Stimulated activated CD8-positive, alpha-beta memory T cell treated with anti-CD3 and anti-CD28 coated beads, Interleukin-7, amount 100 ng/mL, for 48 hours (primary cell): ENCODE data around the gene BCAS4.

ENCODE experiments used
- DNase-seq, 2 donors: peaks; one replicate each; pipeline ENCODE4 v3.0.0-alpha.2; 2020; ENCODE audit warnings: low read depth in 1 of 2; ENCODE audit errors: extremely low read depth in 1 of 2

BCAS4 gene

DNA sequence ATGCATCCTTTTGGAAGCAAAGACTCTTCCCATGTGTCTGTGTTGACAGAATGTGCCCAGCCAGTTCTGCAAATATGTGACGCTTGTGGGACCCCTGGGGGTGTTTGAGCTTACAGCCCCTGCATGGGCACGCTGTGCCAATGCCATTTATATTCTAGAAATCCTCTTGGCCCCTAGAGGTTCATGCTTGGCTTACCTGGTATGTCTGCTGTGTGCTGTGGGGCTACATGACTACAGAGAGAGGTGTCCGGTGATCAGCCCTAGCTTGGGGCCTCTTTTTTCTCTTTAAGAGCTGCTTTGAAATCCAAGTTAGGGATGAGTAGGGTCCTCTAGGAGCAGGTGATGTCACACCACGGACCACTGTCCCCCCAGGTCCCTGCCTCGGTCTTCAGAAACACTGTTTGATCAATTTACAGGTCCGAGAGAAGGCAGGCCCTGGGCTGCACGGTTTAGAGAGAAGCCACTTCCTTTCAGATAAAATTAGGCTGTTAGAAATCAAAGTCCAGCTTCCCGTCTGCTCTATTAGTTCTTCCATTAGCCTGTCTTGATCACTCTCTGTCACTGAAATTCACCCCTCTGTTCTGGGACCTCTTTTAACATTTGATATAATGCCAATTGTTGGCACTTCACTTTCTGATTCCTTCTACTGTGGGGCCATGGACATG lies 26.5 kb downstream of the BCAS4 start:
- DNase-seq = no peak

DNA sequence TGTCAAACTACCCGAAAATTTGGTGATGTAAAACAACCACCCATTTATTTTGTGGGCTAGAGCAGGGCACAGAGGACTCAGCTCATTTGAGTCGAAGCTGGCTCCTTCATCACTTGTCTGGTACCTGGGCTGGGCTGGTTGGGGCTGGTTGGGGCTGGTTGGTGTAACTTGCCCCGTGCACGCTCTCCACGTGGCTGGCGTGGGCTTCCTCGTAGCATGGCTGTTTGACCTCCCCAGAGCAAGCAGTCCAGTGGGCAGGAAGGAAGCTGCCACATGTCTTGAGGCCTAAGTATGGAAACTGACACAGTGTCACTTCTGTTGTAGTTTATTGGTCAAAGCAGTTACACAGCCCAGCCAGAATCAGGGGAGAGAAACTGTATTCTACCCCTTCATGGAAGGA lies 27.1 kb downstream of the BCAS4 start:
- DNase-seq = no peak

DNA sequence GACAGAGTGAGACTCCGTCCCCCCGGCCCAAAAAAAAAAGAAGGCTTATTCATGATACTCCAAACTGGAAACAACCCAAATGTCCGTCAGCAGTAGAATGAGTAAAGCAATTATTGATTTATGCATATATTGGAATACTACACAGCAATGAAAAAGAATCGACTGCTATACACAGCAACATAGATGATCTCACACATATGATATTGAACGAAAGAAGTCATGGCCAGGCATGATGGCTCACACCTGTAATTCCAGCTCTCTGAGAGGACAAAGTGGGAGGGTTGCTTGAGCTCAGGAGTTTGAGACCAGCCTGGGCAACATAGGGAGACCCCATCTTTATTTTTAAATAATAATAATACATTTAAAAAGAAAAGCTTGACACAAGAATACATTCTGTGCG lies 28.5 kb downstream of the BCAS4 start:
- DNase-seq = no peak

DNA sequence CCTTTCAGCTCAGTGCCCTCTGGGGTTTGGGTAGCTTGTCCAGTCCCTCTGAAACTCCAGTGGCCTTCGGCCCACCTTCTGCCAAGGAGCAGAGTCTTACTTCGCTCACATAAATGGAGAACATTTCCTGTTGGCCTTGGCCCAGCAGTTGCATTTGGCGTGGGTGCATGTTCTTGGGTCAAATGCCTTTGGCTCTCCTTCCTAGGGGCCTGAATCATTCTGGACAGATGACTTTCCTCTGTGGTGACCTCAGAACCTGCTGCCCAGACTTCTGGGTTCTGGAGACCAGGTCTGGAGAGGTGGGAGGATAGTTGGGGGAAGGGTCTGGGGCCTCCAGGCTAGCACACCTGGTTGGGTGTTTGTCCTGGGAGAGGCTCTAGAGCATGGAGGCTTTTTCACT lies 29.3 kb downstream of the BCAS4 start:
- DNase-seq = no peak

DNA sequence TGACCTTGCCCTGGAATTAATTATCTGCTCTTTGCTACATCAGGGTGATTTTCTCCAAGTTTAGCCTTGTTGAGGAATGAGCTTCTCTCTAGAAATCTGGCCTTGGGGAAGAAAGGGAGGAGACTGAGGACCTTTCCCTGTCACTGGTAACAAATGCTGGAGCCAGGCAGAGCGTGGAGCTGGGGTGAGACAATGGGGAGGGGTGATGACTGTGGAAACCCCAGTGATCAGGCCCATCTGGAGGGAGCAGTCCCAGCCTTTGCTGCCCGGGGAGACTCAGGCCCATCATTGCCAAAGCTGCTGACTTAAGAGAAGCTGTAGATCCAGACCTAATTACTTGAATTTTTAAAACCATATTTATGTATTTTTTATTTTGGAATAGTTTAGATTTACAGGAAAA lies 31.3 kb downstream of the BCAS4 start:
- no peak for DNase-seq

DNA sequence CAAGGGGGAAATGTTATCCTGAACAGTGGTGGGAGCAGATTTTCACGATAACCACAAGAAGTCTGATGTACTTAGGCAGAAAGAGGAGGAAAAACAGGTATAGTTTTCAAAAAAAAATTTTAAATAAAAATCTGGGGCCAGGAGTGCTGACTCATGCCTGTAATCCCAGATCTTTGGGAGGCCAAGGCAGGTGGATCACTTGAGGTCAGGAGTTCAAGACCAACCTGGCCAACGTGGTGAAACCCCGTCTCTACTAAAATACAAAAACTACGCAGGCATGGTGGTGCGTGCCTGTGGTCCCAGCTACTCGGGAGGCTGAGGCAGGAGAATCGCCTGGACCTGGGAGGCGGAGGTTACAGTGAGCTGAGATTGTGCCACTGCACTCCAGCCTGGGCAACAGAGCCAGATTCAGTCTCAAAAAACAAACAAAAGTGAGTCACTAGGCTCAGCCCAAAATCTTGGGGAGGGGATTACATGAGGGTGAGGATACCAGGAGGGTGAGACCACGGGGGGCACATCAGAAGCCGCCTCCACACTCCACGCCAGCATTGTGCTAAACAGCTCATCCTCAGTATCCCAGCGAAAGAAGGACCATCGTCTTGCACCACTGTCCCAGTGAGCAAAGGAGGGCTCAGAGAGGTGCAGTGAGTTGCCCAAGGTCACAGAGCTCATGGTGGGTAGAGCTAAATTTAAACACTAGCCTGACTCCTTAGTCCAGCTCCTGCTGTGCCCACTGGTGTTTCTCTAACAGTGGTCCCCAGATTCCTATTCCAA lies 33.7 kb downstream of the BCAS4 start:
- DNase-seq = no peak

DNA sequence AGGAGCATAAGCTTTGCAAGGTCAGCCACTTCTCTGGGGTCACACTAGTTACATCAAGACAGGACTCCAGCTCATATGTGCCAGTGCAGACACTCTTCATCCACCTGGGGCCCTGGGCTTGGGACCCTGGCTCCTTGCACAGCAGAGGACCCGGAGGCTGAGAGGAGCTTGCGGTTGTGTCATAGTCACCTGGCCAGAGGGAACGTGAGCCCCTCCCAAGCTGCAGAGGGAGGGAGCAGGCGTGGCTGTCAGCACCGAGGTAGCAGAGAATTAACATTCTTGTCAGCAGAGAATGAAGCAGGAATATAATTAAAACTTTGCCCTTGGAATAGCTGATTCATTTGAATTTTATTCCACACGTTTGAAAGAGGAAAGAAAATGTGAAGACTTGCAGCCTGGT lies 36.8 kb downstream of the BCAS4 start:
- no peak for DNase-seq

DNA sequence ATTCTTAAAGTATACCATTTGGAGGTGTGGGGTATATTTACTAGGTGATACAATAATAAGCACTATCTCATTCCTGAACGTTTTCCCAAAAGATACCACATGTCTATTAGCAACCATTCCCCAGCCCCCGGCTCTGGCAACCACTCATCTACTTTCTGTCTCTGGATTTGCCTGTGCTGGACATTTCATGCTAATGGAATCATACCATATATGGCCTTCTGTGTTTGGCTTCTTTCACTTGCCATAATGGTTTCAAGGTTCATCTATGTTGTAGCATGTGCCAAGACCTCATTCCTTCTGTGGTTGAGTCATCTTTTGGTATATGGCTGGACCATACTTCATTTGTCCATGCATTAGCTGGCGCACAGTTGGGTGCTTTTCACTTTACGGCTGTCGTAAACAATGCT lies 39.7 kb downstream of the BCAS4 start:
- no peak for DNase-seq

DNA sequence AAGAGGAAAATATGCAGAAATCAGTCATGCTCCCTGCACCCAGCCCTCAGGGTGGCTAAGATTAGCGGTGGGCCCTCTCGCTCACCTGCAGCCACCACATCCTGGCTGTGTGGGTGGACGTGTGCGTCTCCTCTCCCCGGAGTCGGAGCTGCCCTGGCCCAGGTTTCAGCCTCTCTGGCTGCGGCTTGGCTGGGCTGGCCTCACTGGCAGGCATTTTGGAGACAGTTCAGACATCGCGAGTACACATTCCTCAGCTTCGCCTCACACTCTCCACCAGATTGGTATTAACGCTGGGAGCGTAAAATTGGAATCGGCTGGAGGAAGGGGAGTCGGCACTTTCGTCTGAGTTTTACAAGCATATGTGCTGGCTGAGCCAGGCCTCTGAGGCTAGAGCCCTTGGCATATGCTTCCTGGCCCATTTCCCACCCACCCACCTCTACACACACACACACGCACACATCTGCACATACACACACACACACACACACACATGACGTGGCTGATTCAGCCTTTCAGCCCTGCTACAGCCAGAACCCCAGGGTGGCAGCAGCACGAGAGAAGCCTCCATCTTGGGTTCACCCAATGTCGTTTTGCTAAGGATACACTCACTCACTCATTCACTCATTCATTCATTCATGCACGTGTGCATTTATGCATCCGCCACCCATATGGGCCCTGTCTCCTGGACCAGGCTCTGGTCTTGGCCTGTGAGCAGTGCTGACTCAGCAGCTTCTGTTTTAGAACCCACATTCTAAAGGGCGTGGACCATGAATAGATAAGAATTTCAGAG lies 42.9 kb downstream of the BCAS4 start:
- peak in 1 of 2 donors; percentile 23 for DNase-seq

DNA sequence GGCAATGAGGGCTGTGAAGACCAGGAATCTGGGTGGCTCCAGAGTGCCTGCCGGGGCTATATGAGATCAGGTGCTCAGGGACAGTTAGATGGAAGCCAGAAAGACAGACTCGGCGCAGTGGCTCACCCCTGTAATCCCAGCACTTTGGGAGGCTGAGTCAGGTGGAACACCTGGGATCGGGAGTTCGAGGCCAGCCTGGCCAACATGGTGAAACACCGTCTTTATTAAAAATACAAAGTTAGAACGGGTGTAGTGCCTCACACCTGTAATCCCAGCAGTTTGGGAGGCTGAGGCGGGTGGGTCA lies 43.4 kb downstream of the BCAS4 start:
- DNase-seq = no peak

DNA sequence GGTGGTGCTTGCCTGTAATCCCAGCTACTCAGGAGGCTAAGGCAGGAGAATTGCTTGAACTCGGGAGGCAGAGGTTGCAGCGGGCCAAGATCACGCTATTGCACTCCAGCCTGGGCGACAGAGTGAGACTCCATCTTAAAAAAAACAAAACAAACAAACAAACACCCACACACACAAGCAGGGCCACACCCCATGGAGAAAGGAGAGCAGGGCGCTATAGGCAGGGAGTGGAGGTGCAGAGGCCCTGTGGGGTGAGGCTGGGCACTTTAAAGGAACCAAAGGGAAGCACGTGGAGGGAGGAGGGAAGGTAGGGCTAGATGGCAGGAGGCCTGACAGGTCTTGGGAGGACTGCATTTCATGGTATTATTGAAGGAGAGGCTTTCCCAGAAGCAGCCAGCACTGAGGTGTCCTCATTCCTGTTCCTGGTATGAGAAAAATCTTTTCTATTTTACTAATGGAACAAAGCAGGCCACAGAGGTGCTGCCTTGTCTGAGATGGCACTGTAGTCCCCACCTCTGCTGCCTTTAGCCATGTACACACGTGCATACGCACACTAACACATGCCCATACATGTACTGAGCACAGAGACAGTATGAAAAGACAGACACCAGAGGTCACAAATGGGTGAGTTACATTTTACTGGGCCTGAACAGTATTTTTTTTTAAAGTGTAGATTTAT lies 44.0 kb downstream of the BCAS4 start:
- no peak for DNase-seq

DNA sequence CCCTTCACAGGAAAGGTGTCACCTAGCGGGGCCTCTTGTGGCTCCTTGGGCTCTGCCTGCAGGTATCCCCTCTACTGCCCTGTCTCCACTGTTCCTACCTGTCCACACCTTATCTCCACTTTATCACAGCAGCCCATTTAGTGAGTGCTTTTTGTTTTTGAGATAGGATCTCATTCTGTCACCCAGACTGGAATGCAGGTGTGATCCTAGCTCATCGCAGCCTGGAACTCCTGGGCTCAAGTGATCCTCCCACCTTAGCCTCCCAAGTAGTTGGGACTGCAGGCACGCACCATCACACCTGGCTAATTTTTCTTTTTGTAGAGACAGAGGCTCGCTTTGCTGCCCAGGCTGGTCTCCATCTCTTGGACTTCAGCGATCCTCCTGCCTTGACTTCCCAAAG lies 48.0 kb downstream of the BCAS4 start:
- no peak for DNase-seq

DNA sequence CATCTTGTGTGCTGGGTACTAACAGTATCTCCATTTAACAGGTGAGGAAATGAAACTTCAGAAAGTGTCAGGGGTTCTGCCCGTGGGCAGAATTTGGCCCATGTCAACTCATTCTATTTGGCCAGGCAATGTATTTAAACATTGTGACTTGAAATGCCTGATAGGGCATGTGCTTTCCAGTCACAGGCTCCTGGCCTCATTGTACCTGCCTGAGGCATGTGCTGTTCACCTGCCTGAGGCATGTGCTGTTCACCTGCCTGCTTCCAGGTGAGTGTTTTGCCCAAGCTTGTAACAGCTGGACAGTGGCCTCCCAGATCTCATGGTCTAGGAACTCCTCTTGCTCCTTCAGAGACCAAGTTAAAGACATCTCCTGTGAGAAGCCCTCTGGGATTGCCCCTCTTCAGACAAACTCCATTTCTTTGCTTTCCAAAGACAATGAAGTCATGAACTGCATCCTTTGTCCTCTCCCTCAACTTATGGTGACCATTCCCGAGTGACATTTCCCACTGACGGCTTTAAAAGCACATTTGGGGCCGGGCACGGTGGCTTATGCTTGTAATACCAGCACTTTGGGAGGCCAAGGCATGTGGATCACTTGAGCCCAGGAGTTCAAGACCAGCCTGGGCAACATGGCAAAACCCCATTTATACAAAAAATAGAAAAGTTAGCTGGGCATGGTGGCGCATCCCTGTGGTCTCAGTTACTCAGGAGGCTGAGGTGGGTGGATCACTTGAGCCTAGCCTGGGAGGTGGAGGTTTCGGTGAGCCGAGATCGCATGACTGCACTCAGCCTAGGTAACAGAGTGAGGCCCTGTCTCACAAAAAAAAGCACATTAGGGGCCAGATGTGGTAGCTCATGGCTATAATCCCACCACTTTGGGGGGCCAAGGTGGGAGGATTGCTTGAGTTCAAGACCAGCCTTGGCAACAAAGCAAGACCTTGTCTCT lies 48.7 kb downstream of the BCAS4 start:
- DNase-seq = no peak

DNA sequence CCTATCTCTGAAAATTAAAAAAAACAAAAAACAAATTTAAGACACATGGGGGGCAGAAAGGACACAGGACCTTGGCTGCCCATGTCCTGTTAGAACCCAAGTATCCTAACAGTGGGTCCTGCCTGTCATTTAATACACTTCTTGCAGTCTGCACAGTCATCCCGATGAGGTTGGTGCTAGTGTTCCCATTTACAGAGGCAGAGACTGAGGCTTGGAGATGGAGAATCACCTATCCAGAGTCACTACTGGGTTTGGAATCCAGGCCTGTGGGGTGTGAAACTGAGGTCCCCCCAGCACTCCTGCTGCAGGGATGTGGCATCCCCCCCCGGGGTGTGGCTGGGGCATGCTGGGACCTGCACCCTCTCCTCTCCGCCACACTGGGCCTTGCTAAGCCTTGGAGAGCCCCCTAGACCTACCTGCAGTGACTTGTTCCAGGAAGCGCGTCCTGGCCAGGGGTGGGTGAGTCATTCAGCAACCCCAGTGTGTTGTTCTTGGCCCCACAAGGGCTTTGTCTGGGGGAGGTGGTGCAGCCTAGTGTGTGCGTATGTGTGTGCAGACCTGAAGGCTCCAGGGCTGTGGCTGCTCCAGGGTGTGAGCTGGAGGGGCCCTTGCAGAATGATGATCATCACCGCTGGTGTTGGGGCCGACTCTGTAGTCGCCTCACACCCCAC lies 49.7 kb downstream of the BCAS4 start:
- DNase-seq = peak; percentile 55 to 79

DNA sequence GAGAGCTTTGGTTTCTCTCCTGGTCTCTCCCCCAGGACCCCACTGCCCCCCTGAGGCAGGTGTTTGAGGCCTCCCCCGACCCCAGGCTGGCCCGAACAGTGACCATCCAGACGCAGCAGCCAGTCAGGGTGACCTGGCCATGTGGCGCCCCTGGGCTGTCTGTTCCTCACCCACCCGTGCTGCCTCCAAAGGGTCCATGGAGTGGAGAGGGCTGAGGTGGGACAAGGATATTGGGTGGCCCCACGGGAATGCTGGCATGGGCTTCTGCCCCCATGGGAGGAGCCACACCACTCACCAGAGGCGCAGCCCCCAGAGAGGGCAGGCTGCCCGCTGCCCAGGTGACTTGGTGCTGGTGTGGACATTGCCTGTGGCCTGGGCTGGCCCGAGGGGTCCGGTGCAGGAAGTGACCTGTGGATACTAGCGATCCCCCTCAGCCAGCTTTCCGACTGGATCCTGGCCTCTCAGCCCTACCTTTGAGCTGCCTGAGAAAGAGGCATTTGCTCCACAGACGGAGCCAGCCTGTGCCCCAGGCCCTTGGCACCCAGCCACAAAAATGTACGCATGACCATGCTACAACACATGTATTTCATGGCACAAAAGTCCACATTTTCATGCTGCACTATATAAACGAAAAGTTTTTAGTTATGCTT lies 50.8 kb downstream of the BCAS4 start:
- no peak for DNase-seq

DNA sequence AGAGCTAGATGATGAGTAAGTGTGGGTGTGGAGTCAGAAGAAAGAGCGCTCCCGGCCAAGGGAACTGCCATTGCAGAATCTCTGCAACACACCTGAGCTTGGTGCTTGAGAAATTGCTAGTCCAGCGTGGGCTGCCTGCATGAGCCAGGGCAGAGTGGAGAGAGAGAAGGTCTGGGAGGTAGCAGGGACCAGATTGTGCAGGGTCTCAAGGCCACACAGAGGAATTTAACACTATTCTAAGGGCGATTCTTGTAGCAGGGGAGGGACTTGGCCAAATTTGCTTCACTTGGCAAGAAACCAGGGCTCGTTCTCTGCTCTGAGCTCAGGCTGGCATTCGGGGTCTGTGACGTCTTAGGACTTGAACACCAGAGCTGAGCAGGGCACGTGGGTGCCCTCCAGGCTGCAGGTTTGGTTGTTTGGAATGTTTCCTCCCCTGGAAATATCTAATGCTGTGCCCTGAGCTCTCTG lies 53.5 kb downstream of the BCAS4 start:
- DNase-seq = no peak

DNA sequence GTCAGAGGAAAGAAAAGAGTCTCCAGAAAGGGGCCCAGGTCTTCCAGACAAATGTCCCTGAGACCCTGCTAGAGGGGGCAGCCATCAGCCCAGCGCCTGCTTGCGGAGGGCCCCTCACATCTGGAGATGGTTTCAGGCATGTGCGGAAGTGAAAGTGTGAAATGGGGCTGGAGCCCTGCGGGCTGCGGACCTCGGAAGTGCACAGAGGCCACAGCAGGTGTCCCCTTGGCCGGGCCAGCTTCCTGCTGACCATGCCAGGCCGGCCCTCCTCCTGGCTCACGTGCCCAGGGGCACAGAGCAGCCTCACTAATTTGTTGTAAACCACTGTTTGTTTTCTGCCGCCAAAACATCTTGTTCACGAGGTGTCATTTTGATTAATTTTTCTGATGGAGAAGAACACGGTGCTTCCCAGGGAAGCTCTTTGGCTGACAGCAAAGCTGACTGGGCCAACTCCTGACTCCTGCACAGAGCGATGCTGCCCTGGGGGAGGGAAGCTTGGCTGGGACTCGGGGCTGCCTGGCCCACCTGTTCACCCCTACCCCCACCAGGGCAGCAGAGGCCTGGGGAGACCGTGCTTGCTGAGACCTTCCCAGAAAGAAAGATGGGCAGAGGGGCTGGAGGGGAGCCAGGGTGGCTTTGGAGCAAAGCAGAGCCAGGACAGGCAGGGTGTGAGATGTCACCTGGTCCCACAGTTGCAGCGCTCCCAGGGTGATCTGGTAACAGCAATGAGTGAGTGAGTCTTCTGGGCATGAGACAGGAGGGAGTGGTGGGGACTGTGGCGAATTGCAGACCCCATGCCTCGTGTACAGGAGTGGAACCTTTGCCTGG lies 54.2 kb downstream of the BCAS4 start:
- no peak for DNase-seq

DNA sequence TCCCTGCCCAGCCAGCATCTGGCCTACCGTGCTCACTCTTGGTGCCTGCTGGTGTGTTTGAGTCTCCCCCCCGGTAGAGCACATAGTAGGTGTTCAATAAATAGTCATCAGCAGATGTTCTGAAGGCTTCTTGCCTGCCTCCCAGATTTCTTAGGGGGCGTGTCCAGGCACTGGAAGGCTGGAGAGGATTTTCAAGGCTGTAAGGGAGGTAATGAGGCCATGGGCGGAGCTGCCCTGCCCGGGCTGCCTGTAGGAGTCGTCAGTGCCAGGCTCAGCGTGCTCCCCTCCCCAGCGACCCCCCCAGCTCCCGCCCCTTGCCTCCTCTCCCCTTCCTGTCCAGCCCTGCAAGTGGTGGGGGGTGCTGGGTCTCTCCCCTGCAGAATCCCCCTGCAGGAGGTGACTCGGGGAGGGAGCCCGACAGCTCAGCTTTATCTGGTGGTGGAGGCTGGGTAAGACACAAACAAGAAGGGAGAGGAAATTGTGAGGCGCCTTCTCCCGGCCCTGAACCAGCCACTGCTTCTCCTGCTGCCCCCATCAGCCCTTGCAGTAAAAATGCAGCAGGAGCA lies 55.9 kb downstream of the BCAS4 start:
- no peak for DNase-seq
